Ectodermal cell (in vitro differentiated cells): ENCODE results near the gene MLANA.

Experiments used
- H3K27ac ChIP-seq: 2 replicates; pipeline ENCODE4 v1.7.0; 2013; ENCODE audit warnings: mild to moderate bottlenecking, low read depth, low read length; ENCODE audit not compliant: insufficient read depth, poor library complexity, severe bottlenecking
- H3K27me3 ChIP-seq: 2 replicates; pipeline ENCODE4 v1.7.0; 2013; ENCODE audit warnings: mild to moderate bottlenecking, low read length; ENCODE audit not compliant: insufficient read depth, control insufficient read depth, poor library complexity, severe bottlenecking
- H3K36me3 ChIP-seq: one replicate; pipeline ENCODE4 v1.7.0; 2013; ENCODE audit warnings: low read length; ENCODE audit not compliant: control insufficient read depth, insufficient read depth
- H3K4me1 ChIP-seq: one replicate; pipeline ENCODE4 v1.7.0; 2013; ENCODE audit warnings: low read length; ENCODE audit not compliant: control insufficient read depth, insufficient read depth
- H3K4me3 ChIP-seq: 2 replicates; pipeline ENCODE4 v1.7.0; 2013; ENCODE audit warnings: low read depth, low read length, control low read depth; ENCODE audit not compliant: insufficient read depth
- H3K9me3 ChIP-seq: 2 replicates; pipeline ENCODE4 v1.7.0; 2013; ENCODE audit warnings: mild to moderate bottlenecking, low read length, moderate library complexity; ENCODE audit not compliant: control insufficient read depth
- WGBS, 2 experiments: methylation state at CpG; one replicate each; pipeline ENCODE4 v1.1.7; 2013; ENCODE audit warnings: missing lambda C conversion rate in 2 of 2; 5-methylcytosine and 5-hydroxymethylcytosine counted together

MLANA gene

GRCh38 chr9:5951686-5952211 is 61.1 kb downstream of the MLANA start:
- WGBS, 2 experiments: 86 to 96% methylated on average over 4 of the region's 4 CpGs
- H3K27me3 ChIP-seq: no peaks in the 10 kb centered on the region
- H3K9me3 ChIP-seq: no peaks in the 10 kb centered on the region
- H3K27ac ChIP-seq: no peak overlapping the region
- no peaks in the 10 kb centered on the region for H3K36me3 ChIP-seq
- peaks cover 5% of the 10 kb centered on the region for H3K4me1 ChIP-seq
- H3K4me3 ChIP-seq: no peak overlapping the region

DNA sequence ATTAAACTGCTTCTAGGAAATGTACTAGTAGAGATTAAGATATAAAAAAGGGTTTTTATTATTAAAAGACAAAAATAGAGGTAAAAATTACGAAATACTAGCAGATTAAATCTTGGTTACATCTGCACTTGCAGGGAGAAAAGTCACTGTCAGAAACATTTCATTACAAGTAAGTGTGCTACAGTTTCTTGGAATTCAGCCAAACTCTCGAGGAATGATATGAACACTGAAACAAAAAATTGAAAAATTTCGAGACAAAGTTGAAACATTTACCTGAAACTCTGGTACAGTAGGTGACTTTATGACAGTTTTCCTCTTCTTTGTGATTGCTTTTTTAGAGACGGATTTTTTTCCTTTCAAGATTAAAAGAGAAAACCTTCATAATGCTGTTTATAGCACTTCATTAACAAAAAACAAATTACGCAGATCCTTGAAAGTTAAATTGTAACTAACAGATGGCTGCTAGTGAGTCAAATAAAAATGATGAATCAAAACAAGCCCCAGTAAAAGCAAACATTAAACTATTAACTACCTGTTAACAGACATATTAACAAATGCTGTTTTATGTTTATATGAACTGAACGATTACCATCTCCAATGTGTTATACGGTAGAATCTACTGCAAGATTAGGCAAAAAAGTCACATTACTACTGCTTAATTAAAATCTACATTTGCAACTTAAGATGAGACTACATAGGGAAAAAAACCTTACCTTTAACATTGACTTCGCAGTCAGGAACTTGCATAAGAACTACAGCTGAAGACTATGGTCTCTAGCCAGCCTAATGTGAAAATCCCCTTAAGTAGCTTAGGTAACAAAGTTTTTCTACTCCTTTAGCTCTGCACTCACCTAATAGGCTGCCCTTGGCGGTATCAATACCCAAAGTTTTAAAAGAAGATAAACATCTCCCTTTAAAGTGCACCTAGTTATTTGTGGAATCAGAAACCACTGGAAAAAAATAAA is 63.3 kb downstream of the MLANA start:
- H3K4me1 ChIP-seq: no peaks in the 10 kb centered on the region
- H3K9me3 ChIP-seq: no peaks in the 10 kb centered on the region
- WGBS, 2 experiments: 92 to 97% methylated on average over 8 to 9 of the region's 9 CpGs
- no peaks in the 10 kb centered on the region for H3K36me3 ChIP-seq
- H3K27me3 ChIP-seq: no peaks in the 10 kb centered on the region
- no peak overlapping the region for H3K4me3 ChIP-seq
- H3K27ac ChIP-seq: no peak overlapping the region

DNA sequence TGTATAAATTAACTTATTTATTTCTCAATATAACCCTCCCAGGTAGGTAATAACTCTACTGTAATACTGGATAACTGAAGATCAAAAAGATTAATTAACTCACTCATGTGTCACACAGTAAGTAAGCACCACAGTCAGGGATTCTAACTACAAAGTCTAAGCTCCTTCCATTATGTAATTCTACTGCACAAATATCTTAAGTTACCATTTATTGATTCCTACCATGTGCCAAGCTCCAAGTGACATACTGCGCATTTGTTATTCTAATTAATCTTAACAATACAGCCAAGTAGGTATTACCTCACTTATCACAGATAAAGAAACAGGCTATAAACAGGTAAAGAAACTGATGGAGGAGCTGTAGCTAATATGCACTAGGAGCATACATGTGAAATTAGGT is 66.5 kb downstream of the MLANA start:
- no peaks in the 10 kb centered on the region for H3K9me3 ChIP-seq
- H3K27ac ChIP-seq: no peak overlapping the region
- no peak overlapping the region for H3K4me3 ChIP-seq
- WGBS, 2 experiments: 100% methylated on average over 1 of the region's 1 CpG
- no peaks in the 10 kb centered on the region for H3K4me1 ChIP-seq
- no peaks in the 10 kb centered on the region for H3K27me3 ChIP-seq
- H3K36me3 ChIP-seq: no peaks in the 10 kb centered on the region

DNA sequence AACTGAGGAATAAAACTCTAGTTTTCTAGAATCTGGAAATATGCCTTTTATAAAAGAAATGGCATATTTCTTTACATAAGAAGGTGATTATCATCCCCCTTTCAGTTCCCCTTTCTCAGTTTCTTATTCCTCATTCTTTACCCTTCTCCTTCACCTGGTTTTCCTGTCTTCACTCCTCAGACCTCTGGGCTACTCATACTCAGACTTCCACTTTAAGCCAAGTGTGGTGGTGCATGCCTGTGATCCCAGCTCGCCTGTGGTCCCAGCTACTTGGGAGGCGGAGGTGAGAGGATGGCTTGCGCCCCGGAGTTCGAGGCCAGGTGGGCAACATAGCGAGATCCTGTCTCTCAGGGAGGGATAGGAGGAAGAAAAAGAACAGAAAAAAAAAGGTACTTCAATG is 67.6 kb downstream of the MLANA start:
- no peaks in the 10 kb centered on the region for H3K36me3 ChIP-seq
- no peaks in the 10 kb centered on the region for H3K27me3 ChIP-seq
- H3K4me1 ChIP-seq: no peaks in the 10 kb centered on the region
- no peak overlapping the region for H3K4me3 ChIP-seq
- no peak overlapping the region for H3K27ac ChIP-seq
- no peaks in the 10 kb centered on the region for H3K9me3 ChIP-seq
- WGBS, 2 experiments: 89 to 94% methylated on average over 6 of the region's 6 CpGs
